Neuronal stem cell (in vitro differentiated cells): ENCODE data around the gene SEMA4F.

Experiments
- DNase-seq: peaks from one replicate; pipeline ENCODE4 v3.0.0-alpha.2; 2013; ENCODE audit warnings: low spot score
- H2AFZ ChIP-seq: one replicate; pipeline ENCODE4 v1.6.1; 2013; ENCODE audit warnings: mild to moderate bottlenecking, low read length, inconsistent platforms
- H2AK5ac ChIP-seq: 2 replicates; pipeline ENCODE4 v1.6.1; 2013; ENCODE audit warnings: low read depth, mild to moderate bottlenecking, inconsistent platforms, low read length, moderate library complexity, mixed read lengths
- H2BK120ac ChIP-seq: 2 replicates; pipeline ENCODE4 v1.6.1; 2013; ENCODE audit warnings: low read depth, mild to moderate bottlenecking, inconsistent platforms, low read length, moderate library complexity, mixed read lengths
- H2BK12ac ChIP-seq: one replicate; pipeline ENCODE4 v1.6.1; 2013; ENCODE audit warnings: low read length, inconsistent platforms
- H2BK15ac ChIP-seq: 2 replicates; pipeline ENCODE4 v1.6.1; 2013; ENCODE audit warnings: mild to moderate bottlenecking, low read length, inconsistent platforms, mixed read lengths
- H2BK5ac ChIP-seq: one replicate; pipeline ENCODE4 v1.6.1; 2013; ENCODE audit warnings: inconsistent platforms, mild to moderate bottlenecking, low read length, moderate library complexity
- H3K14ac ChIP-seq: one replicate; pipeline ENCODE4 v1.6.1; 2013; ENCODE audit warnings: low read length, inconsistent platforms
- H3K18ac ChIP-seq: 2 replicates; pipeline ENCODE4 v1.6.1; 2013; ENCODE audit warnings: low read length, inconsistent platforms
- H3K23ac ChIP-seq: 2 replicates; pipeline ENCODE4 v1.6.1; 2013; ENCODE audit warnings: low read depth, mild to moderate bottlenecking, mixed read lengths, low read length, inconsistent platforms; ENCODE audit not compliant: poor library complexity
- H3K27ac ChIP-seq: replicated peaks from 3 replicates; pipeline ENCODE4 v1.5.1; 2013; ENCODE audit warnings: low read length, inconsistent platforms
- H3K27me3 ChIP-seq, 3 experiments: 2 replicates each; pipeline ENCODE4 v1.6.1; 2013; ENCODE audit warnings: low read length in 3 of 3, mild to moderate bottlenecking in 2 of 3, inconsistent platforms in 1 of 3, low read depth in 1 of 3, mixed read lengths in 1 of 3, moderate library complexity in 1 of 3; ENCODE audit not compliant: control insufficient read depth in 3 of 3, insufficient read depth in 3 of 3
- H3K36me3 ChIP-seq, 2 donors: replicated peaks in 1 of 2; 2 replicates each; pipeline ENCODE4 v1.6.1; 2013; ENCODE audit warnings: low read length in 2 of 2; ENCODE audit not compliant: control insufficient read depth in 2 of 2, insufficient read depth in 2 of 2
- H3K4ac ChIP-seq: 2 replicates; pipeline ENCODE4 v1.6.1; 2013; ENCODE audit warnings: inconsistent platforms, mild to moderate bottlenecking, low read length, moderate library complexity
- H3K4me1 ChIP-seq, 2 donors: 1 replicate in 1 of 2; 2 replicates in 1 of 2; pipeline ENCODE4 v1.6.1; 2013; ENCODE audit warnings: low read length in 2 of 2, low read depth in 1 of 2; ENCODE audit not compliant: control insufficient read depth in 2 of 2, insufficient read depth in 1 of 2
- H3K4me2 ChIP-seq: one replicate; pipeline ENCODE4 v1.6.1; 2013; ENCODE audit warnings: mild to moderate bottlenecking, low read length, inconsistent platforms; ENCODE audit not compliant: insufficient read depth, poor library complexity, severe bottlenecking
- H3K4me3 ChIP-seq, 2 donors: 2 replicates each; pipeline ENCODE4 v1.5.1; 2013; ENCODE audit warnings: low read length in 2 of 2, mild to moderate bottlenecking in 2 of 2, inconsistent platforms in 1 of 2, moderate library complexity in 1 of 2
- H3K79me1 ChIP-seq: one replicate; pipeline ENCODE4 v1.6.1; 2013; ENCODE audit warnings: low read depth, mild to moderate bottlenecking, inconsistent platforms, low read length, moderate library complexity
- H3K9ac ChIP-seq: one replicate; pipeline ENCODE4 v1.6.1; 2013; ENCODE audit warnings: mild to moderate bottlenecking, low read depth, low read length, inconsistent platforms; ENCODE audit not compliant: poor library complexity
- H3K9me3 ChIP-seq, 2 donors: replicated peaks in 1 of 2; 2 replicates each; pipeline versions ENCODE3 to v1.6.1; 2013; ENCODE audit warnings: low read length in 2 of 2, mild to moderate bottlenecking in 2 of 2, inconsistent platforms in 1 of 2, low read depth in 1 of 2, mixed read lengths in 1 of 2, moderate library complexity in 1 of 2; ENCODE audit not compliant: control insufficient read depth in 2 of 2, insufficient read depth in 1 of 2
- H4K8ac ChIP-seq: one replicate; pipeline ENCODE4 v1.6.1; 2013; ENCODE audit warnings: low read depth, mild to moderate bottlenecking, inconsistent platforms, low read length, moderate library complexity
- H4K91ac ChIP-seq: one replicate; pipeline ENCODE4 v1.6.1; 2013; ENCODE audit warnings: low read length, low read depth, mild to moderate bottlenecking, inconsistent platforms; ENCODE audit not compliant: poor library complexity
- WGBS, 2 donors: extraction: QIAGEN DNeasy Blood & Tissue Kit; methylation state at CpG; one replicate each; pipeline ENCODE4 v1.1.7; 2013; ENCODE audit warnings: missing lambda C conversion rate in 2 of 2, mixed read lengths in 1 of 2; ENCODE audit not compliant: insufficient read length in 2 of 2, insufficient replicate concordance in 1 of 2; ENCODE audit errors: extremely low coverage in 2 of 2; 5-methylcytosine and 5-hydroxymethylcytosine counted together

SEMA4F gene

DNA sequence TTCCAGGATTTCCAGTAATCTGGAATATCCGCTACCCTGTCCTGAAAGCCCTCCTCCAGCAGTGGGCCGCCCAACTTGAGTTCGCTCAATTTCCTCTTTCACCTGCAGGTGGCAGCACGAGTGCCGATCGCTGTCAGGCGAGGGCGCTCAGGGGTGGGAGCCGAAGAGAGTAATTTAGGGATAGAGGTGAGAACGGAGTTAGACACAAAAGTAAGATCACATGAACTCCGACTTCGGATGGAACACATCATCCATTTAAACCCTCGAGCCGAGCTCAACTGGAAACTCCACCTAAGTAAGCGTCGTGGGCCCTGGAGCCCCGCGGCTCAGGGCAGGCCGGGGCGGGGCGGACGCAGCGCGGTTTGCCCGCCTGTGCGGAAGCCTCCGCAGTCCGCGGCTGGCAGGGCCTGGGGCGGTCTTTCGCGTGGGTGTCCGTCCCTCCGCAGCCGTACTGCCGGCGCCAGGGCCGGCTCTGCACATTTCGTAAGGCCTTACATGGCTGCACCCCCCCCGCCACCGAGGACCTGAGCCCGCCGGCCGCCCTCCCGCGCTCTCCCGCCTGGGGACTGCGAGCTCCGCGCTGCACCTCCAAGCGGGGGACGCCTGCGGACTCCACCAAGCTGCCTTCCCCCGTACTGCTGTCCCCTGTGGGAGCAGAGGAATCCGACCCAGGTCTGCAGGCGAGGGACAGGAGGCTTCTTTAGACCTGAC is 61.2 kb downstream of the SEMA4F start:
- peak overlapping the region; percentile 74 for H3K9ac ChIP-seq
- peak overlapping the region; percentile 74 for H3K18ac ChIP-seq
- H3K27ac ChIP-seq, result no peak overlapping the region
- H3K79me1 ChIP-seq, result no peaks in the 10 kb centered on the region
- peak overlapping the region; percentile 97 for H2AFZ ChIP-seq
- peak overlapping the region; percentile 48 for H4K8ac ChIP-seq
- peak overlapping the region; percentile 97 for H3K4me2 ChIP-seq
- H3K36me3 ChIP-seq, result no peaks in the 10 kb centered on the region
- peak overlapping the region; percentile 46 for H2BK5ac ChIP-seq
- H3K4ac ChIP-seq, result no peak overlapping the region
- H4K91ac ChIP-seq, result no peak overlapping the region
- peaks cover 0 to 20% (median 0%) of the 10 kb centered on the region in 3 experiments for H3K27me3 ChIP-seq
- H2BK12ac ChIP-seq, result peak overlapping the region; percentile 4
- H3K9me3 ChIP-seq, result no peaks in the 10 kb centered on the region
- H2AK5ac ChIP-seq, result no peak overlapping the region
- peak overlapping the region; percentile 58 to 82 for H3K4me3 ChIP-seq
- peak overlapping the region; percentile 39 for H3K14ac ChIP-seq
- H2BK120ac ChIP-seq, result no peak overlapping the region
- peak overlapping the region; percentile 93 for H2BK15ac ChIP-seq
- WGBS, 2 donors, result no CpG with 5 or more reads among the region's 56 CpGs
- H3K4me1 ChIP-seq, result peaks cover 0 to 1% of the 10 kb centered on the region in 2 donors
- peak overlapping the region; percentile 67 for H3K23ac ChIP-seq
- peak; percentile 83 for DNase-seq

- Histone ChIP-seq H3K27me3 (peaks cover 0 to 20% (median 0%) of the 10 kb centered on the region in 3 experiments), H3K4me2 (peak overlapping the region; percentile 97), H4K8ac (no peak overlapping the region), H3K27ac (no peak overlapping the region), H3K23ac (peak overlapping the region; percentile 67), H3K9ac (no peak overlapping the region), H3K4me3 (peak overlapping the region in 1 of 2 donors; percentile 58), H2BK120ac (no peak overlapping the region), H2BK12ac (no peak overlapping the region), H2BK15ac (peak overlapping the region; percentile 93), H2BK5ac (peak overlapping the region; percentile 46), H3K14ac (no peak overlapping the region), H4K91ac (no peak overlapping the region), H3K36me3 (no peaks in the 10 kb centered on the region), H3K79me1 (no peaks in the 10 kb centered on the region), H2AFZ (peak overlapping the region; percentile 97), H3K18ac (no peak overlapping the region), H3K4me1 (peaks cover 0 to 1% of the 10 kb centered on the region in 2 donors), H3K4ac (no peak overlapping the region), H3K9me3 (no peaks in the 10 kb centered on the region), H2AK5ac (no peak overlapping the region)
- DNase-seq, result no peak
- no CpG with 5 or more reads among the region's 6 CpGs for WGBS, 2 donors
Observed at GRCh38 chr2:74715880-74716279, 61.8 kb downstream of the SEMA4F start.

GRCh38 chr2:74719066-74719465 is 65.0 kb downstream of the SEMA4F start:
- H3K9ac ChIP-seq, result no peak overlapping the region
- H2AFZ ChIP-seq, result no peak overlapping the region
- peaks cover 0 to 3% of the 10 kb centered on the region in 2 donors for H3K9me3 ChIP-seq
- H3K79me1 ChIP-seq, result no peaks in the 10 kb centered on the region
- H2BK15ac ChIP-seq, result no peak overlapping the region
- peaks cover 0 to 2% (median 0%) of the 10 kb centered on the region in 3 experiments for H3K27me3 ChIP-seq
- H3K14ac ChIP-seq, result no peak overlapping the region
- no peak overlapping the region for H3K18ac ChIP-seq
- H3K36me3 ChIP-seq, result no peaks in the 10 kb centered on the region
- no peak overlapping the region for H4K8ac ChIP-seq
- H3K4me3 ChIP-seq, result no peak overlapping the region
- no peak for DNase-seq
- H2AK5ac ChIP-seq, result no peak overlapping the region
- H4K91ac ChIP-seq, result no peak overlapping the region
- H3K4ac ChIP-seq, result no peak overlapping the region
- H2BK5ac ChIP-seq, result no peak overlapping the region
- H2BK12ac ChIP-seq, result no peak overlapping the region
- no peak overlapping the region for H3K23ac ChIP-seq
- H3K4me1 ChIP-seq, result peaks cover 0 to 1% of the 10 kb centered on the region in 2 donors
- no CpG with 5 or more reads among the region's 2 CpGs for WGBS, 2 donors
- H2BK120ac ChIP-seq, result no peak overlapping the region
- no peak overlapping the region for H3K27ac ChIP-seq
- no peak overlapping the region for H3K4me2 ChIP-seq

DNA sequence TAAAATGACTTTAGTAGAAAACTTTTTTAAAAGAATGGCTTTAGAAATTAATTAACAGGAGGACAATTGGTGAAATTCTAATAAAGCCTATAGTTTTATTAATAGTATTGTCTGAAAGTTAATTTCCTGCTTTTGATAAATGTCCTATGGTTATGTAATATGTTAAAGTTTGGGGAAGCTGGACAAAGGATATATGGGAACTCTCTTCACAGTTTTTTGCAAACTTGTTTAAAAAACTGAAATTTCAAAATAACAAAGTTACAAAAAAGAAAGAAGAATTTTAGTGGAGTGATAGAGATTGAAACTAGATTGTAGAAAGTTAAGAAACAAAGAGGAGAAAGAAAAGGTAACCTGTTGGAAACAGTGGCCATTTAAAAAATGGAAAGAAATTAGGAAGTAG is 67.3 kb downstream of the SEMA4F start:
- Histone ChIP-seq H3K23ac (no peak overlapping the region), H3K4me1 (peaks cover 0 to 1% of the 10 kb centered on the region in 2 donors), H3K18ac (no peak overlapping the region), H4K8ac (no peak overlapping the region), H2BK5ac (no peak overlapping the region), H3K4ac (no peak overlapping the region), H3K27me3 (no peaks in the 10 kb centered on the region), H3K79me1 (no peaks in the 10 kb centered on the region), H3K14ac (no peak overlapping the region), H2AK5ac (no peak overlapping the region), H2BK12ac (no peak overlapping the region), H2BK120ac (no peak overlapping the region), H4K91ac (no peak overlapping the region), H2BK15ac (no peak overlapping the region), H3K4me3 (no peak overlapping the region), H2AFZ (no peak overlapping the region), H3K9ac (no peak overlapping the region), H3K36me3 (no peaks in the 10 kb centered on the region), H3K4me2 (no peak overlapping the region), H3K9me3 (peaks cover 0 to 3% of the 10 kb centered on the region in 2 donors), H3K27ac (no peak overlapping the region)
- no peak for DNase-seq
